GM18861 (cell line): ENCODE measurements around the gene CHD6.

Experiments
- ATAC-seq: cut with Tn5 transposase; IDR thresholded peaks from one replicate; pipeline ENCODE4 v1.9.1; 2021; ENCODE audit not compliant: unreplicated experiment

CHD6 gene

GRCh38 chr20:41355598-41356203, 262.5 kb downstream of the CHD6 start:
- ATAC-seq = no peak

- no peak for ATAC-seq
Observed at GRCh38 chr20:41355192-41355591, 263.0 kb downstream of the CHD6 start.

- ATAC-seq = no peak
Observed at GRCh38 chr20:41353530-41353929, 264.6 kb downstream of the CHD6 start.

- no peak for ATAC-seq
Observed at GRCh38 chr20:41352666-41353065, 265.5 kb downstream of the CHD6 start.

GRCh38 chr20:41352106-41352505, 266.1 kb downstream of the CHD6 start:
- no peak for ATAC-seq
